AG09319 (cell line): ENCODE data around the gene PPP1CB.

Source experiments
- DNase-seq: peaks from one replicate; pipeline ENCODE4 v3.0.0-alpha.2; 2010; ENCODE audit warnings: low read depth; ENCODE audit errors: extremely low read depth
- TF ChIP-seq, protein P1 (sequence below): IDR thresholded peaks from 2 replicates; pipeline ENCODE4 v1.5.1; 2011; ENCODE audit warnings: low read depth, mild to moderate bottlenecking, inconsistent platforms, low read length, moderate library complexity

The PPP1CB gene

DNA sequence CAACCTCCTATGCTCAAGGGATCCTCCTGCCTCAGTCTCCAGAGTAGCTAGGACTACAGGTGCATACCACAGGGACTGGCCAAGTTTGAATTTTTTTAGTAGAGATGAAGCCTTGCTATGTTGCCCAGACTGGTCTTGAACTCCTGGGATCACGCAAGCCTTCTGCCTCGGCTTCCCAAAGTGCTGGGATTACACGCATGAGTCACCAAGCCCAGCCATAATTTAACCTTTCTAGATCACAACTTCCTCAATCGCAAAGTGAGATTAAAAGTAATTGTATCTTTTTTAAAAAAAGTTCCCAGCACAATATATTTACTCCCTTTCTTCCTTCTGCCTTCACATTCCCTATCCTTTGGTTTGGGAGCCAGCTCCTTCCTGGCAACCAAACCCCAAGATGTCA lies 5.8 kb upstream of the PPP1CB start:
- no peak for DNase-seq
- TF ChIP-seq, protein P1, sequence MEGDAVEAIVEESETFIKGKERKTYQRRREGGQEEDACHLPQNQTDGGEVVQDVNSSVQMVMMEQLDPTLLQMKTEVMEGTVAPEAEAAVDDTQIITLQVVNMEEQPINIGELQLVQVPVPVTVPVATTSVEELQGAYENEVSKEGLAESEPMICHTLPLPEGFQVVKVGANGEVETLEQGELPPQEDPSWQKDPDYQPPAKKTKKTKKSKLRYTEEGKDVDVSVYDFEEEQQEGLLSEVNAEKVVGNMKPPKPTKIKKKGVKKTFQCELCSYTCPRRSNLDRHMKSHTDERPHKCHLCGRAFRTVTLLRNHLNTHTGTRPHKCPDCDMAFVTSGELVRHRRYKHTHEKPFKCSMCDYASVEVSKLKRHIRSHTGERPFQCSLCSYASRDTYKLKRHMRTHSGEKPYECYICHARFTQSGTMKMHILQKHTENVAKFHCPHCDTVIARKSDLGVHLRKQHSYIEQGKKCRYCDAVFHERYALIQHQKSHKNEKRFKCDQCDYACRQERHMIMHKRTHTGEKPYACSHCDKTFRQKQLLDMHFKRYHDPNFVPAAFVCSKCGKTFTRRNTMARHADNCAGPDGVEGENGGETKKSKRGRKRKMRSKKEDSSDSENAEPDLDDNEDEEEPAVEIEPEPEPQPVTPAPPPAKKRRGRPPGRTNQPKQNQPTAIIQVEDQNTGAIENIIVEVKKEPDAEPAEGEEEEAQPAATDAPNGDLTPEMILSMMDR, result no peak

DNA sequence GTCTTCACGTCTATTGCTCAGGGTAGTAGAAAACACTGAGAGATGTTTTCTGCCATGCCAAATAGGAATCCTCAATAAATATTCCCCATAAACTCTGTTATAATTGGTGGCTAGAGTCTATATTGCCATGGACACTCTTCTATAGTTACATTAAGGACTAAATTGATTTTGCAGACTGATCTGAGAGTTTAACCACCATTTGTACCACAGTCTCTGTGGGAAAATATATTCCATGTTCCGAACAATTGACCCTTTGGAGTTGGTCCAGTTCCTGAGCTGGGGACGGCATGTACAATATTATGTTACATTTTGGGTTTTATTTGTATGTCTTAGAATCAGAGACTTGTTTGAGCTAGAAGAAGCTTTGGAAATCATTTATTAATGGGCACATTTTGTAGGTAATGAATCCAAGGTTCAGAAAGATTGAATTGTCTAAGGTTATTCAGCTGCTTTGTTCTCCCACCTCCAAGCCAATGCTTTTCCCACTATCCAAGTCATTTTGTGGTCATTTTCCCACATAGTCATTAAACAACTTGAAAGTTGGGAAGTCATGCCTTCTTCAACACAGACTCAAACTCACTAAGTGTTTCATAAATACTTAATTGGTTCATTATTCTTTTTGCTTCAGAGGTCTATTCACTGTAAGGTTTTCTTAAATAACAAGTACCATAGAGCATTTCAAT lies 5.1 kb upstream of the PPP1CB start:
- DNase-seq, result no peak
- TF ChIP-seq, protein P1, result no peak

DNA sequence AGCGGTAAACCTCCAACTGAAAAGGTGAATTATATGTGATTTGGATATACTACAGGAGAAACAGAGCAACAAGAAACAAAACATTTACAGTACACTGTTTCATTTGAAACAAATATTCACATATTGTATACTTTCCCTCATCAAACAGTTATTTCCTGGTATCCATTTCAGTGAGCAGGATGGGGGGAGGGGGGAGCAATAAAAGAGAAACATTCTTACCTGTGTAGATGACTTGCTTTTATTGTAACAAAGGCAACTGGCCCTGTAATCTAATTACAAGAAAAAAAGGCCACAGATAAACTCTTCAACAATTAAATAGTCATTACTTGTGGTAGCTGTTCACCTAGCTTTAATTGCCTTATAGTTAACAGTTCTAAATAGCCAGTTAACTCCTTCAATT lies 3.9 kb upstream of the PPP1CB start:
- no peak for DNase-seq
- TF ChIP-seq, protein P1, result no peak

DNA sequence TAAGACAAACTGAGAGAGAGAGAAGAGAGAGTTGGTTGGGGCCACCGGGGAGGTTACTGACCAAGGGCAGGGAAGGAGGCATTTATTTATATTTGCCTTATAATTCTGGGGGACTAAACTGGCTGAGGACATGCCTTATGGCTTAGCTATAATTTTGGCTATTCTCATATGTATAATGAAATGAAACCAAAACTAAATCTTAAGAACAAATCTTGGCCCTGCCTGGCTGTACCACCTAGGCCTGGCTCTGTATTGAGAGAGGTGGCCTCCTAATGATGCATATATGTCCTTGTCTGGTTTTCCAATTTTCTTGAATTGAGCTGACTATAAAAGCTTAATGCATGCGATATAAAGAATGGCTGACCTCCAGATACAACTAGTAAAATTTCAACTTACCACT lies 3.5 kb upstream of the PPP1CB start:
- DNase-seq, result no peak
- TF ChIP-seq, protein P1, result no peak

DNA sequence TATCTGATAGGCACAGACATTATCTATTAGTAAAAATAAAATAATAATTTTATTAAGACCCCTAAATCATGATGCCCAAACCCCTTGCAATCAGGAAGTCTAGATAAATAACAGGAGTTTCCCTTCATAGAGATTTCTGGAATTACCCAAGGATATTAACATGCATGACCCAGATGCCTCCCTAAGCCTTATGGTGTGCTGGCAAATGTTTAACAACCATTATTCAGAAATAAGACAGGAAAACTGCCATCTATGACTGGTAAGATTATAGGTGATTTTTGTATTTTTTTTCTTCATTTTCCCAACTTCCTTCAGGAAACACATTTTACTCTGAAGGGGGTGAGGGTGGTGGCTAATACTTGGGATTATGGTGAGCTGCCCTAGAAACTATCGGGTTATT lies 2.7 kb upstream of the PPP1CB start:
- TF ChIP-seq, protein P1, result no peak
- DNase-seq, result no peak

DNA sequence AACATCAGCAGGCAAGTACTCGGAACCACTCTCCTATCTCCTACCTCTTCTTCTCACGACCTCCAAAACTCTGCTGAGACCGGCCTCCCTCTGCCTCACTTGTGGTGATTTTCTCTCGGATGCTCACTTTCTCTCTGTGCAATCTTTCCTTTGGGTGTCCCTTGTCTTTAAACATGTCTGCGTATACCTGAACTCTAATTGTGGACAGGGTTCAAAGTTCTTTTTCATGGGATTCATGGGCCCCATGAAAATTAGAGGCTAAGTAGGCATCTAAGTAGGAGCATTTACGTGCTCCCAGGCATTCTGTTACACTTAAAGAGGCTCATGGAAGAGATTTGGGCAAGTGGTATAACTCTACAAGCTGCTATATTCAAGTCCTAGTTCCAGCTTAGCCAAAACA lies 2.1 kb upstream of the PPP1CB start:
- DNase-seq, result no peak
- TF ChIP-seq, protein P1, result no peak

DNA sequence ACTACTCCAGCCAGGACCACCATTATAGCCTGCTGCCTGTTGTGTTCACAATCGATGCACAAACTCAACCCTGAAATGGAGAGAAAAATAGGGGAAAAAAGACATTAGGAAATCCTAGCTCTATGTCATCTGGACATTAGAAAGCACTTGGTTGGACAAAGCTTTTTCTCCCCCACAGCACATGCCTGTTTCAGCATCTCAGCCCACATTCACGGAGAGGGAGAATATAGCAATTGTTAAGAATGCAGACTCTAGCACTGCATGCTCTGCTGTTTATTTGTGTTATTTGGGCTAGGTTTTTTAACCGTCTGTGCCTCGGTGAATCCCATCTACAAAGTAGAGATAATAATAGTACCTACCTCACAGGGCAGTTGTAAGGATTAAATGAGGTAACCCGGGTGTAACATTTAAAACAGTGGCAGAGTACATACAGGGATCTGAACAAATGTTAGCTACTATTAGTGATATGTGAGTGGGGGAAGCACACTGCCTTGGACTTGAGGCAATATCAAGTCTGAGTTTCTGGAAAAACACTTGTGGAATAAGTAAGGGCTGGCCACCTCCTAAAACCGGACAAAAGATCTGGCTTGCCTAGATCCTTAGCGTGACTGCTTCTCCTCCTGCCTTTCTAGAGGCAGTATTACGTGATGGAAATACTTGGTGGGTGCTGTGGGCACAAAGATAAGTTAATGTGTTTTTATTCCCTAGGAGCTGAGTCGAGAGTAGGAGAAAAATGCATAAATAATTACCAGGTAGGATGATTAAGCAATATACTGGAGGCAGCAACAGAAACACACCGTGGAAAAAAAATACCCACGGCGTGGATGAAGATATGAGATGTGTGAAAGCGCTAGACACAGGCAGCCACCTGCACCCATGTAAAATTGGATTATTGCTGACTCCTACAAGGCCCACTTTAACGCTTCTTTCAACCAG lies 1.0 kb upstream of the PPP1CB start:
- DNase-seq, result no peak

More for the DNA sequence above, 1.0 kb upstream of the PPP1CB start:
- TF ChIP-seq, protein P1, result peak; percentile 8
